Measurements from ENCODE around the gene C4orf50.

DNA sequence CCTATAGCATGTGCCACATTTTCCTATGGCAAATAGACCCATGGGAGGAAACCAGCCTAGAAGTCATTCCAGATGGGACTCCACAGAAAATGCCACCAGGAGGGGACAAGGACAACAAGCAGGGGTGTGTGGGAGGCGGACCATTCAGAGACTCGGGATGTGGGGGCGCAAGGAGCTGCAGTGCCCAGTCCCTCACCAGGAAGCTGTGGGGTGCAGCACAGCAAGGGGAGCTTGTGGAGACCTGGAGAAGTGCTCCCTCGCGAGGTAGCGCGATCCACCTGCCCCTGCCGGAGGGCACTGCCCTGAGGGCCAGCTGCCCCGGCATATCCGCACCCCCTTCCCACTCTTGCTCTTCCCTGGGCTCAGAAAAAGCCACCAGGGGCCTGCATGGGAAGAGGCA is 45.5 kb upstream of the C4orf50 start:
- TF ChIP-seq, protein P1, sequence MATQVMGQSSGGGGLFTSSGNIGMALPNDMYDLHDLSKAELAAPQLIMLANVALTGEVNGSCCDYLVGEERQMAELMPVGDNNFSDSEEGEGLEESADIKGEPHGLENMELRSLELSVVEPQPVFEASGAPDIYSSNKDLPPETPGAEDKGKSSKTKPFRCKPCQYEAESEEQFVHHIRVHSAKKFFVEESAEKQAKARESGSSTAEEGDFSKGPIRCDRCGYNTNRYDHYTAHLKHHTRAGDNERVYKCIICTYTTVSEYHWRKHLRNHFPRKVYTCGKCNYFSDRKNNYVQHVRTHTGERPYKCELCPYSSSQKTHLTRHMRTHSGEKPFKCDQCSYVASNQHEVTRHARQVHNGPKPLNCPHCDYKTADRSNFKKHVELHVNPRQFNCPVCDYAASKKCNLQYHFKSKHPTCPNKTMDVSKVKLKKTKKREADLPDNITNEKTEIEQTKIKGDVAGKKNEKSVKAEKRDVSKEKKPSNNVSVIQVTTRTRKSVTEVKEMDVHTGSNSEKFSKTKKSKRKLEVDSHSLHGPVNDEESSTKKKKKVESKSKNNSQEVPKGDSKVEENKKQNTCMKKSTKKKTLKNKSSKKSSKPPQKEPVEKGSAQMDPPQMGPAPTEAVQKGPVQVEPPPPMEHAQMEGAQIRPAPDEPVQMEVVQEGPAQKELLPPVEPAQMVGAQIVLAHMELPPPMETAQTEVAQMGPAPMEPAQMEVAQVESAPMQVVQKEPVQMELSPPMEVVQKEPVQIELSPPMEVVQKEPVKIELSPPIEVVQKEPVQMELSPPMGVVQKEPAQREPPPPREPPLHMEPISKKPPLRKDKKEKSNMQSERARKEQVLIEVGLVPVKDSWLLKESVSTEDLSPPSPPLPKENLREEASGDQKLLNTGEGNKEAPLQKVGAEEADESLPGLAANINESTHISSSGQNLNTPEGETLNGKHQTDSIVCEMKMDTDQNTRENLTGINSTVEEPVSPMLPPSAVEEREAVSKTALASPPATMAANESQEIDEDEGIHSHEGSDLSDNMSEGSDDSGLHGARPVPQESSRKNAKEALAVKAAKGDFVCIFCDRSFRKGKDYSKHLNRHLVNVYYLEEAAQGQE (IDR thresholded peaks at IDR 0.05; ENCODE audit: insufficient read depth in 1 of 2, low read depth in 2 of 2, low read length in 2 of 2): no peak
- no peak for TF ChIP-seq POLR2AphosphoS5 (IDR thresholded peaks at IDR 0.05; ENCODE audit: low read depth, low read length)
- no peak for TF ChIP-seq TAF1 (IDR thresholded peaks at IDR 0.05; ENCODE audit: borderline replicate concordance, insufficient read depth, low read length)

All from PFSK-1 (cell line).